ENCODE data around the gene ERVFRD-1.

GRCh38 chr6:11064836-11065235 is 46.7 kb downstream of the ERVFRD-1 start:
- TF ChIP-seq EZH2 (IDR thresholded peaks at IDR 0.05; ENCODE audit: borderline replicate concordance, low read length) = no peak
- no peak for TF ChIP-seq CTCF (IDR thresholded peaks at IDR 0.05; ENCODE audit: low read length)

Measured in OCI-LY1 (cell line).